Fibroblast of skin of right biceps (primary cell): ENCODE data around the gene ZNF470.

Source experiments
- DNase-seq: peaks from one replicate; pipeline ENCODE4 v3.0.0-alpha.2; 2013

ZNF470 gene

GRCh38 chr19:56611288-56611687 lies 44.0 kb downstream of the ZNF470 start:
- no peak for DNase-seq

GRCh38 chr19:56612737-56613136 lies 45.5 kb downstream of the ZNF470 start:
- no peak for DNase-seq

- no peak for DNase-seq
Measured at GRCh38 chr19:56613639-56614038, 46.4 kb downstream of the ZNF470 start.

- no peak for DNase-seq
Measured at GRCh38 chr19:56617531-56617930, 50.3 kb downstream of the ZNF470 start.

GRCh38 chr19:56619121-56619520 lies 51.9 kb downstream of the ZNF470 start:
- DNase-seq, result no peak

GRCh38 chr19:56622374-56622773 lies 55.1 kb downstream of the ZNF470 start:
- DNase-seq, result no peak

- DNase-seq, result no peak
Measured at GRCh38 chr19:56623006-56623405, 55.7 kb downstream of the ZNF470 start.

GRCh38 chr19:56625708-56626107 lies 58.4 kb downstream of the ZNF470 start:
- DNase-seq, result no peak

GRCh38 chr19:56633021-56633420 lies 65.8 kb downstream of the ZNF470 start:
- DNase-seq, result no peak

- peak; percentile 72 for DNase-seq
Measured at GRCh38 chr19:56637976-56638555, 70.8 kb downstream of the ZNF470 start.
